Liver (tissue), 9 donors: ENCODE results near the gene HEBP2. TPM values are rescaled to one million over a fixed set of nuclear protein-coding genes. Genes with fewer than 3 reads are reported as not detected.

ENCODE experiments used
- DNase-seq: peaks from one replicate; pipeline ENCODE4 v3.0.0-alpha.2; 2017; ENCODE audit warnings: low spot score
- H3K27ac ChIP-seq, 2 donors: one replicate each; pipeline ENCODE4 v1.7.0; 2013; ENCODE audit warnings: inconsistent platforms in 2 of 2, low read length in 2 of 2, control low read depth in 1 of 2, low read depth in 1 of 2, mild to moderate bottlenecking in 1 of 2
- H3K27me3 ChIP-seq, 4 donors: one replicate each; pipeline versions ENCODE4 v1.6.1 to v1.7.0; 2013; ENCODE audit warnings: low read length in 3 of 4, inconsistent platforms in 1 of 4, mild to moderate bottlenecking in 1 of 4, moderate library complexity in 1 of 4; ENCODE audit not compliant: control insufficient read depth in 4 of 4, insufficient read depth in 4 of 4
- H3K36me3 ChIP-seq, 4 donors: one replicate each; pipeline versions ENCODE4 v1.6.1 to v1.7.0; 2013; ENCODE audit warnings: low read length in 3 of 4, mild to moderate bottlenecking in 3 of 4, low read depth in 1 of 4, moderate library complexity in 1 of 4; ENCODE audit not compliant: control insufficient read depth in 4 of 4, insufficient read depth in 3 of 4
- H3K4me1 ChIP-seq, 4 donors: one replicate each; pipeline versions ENCODE4 v1.6.1 to v1.7.0; 2013; ENCODE audit warnings: low read length in 3 of 4, mild to moderate bottlenecking in 3 of 4, moderate library complexity in 1 of 4; ENCODE audit not compliant: control insufficient read depth in 4 of 4, insufficient read depth in 4 of 4
- H3K4me3 ChIP-seq, 3 donors: one replicate each; pipeline versions ENCODE4 v1.6.1 to v1.7.0; 2013; ENCODE audit warnings: low read length in 3 of 3, control low read depth in 1 of 3, low read depth in 1 of 3, mild to moderate bottlenecking in 1 of 3
- H3K9ac ChIP-seq, 2 donors: one replicate each; pipeline ENCODE4 v1.7.0; 2013; ENCODE audit warnings: low read length in 2 of 2, mild to moderate bottlenecking in 2 of 2, moderate library complexity in 2 of 2, control low read depth in 1 of 2, low read depth in 1 of 2
- H3K9me3 ChIP-seq, 4 donors: one replicate each; pipeline versions ENCODE4 v1.6.1 to v1.7.0; 2013; ENCODE audit warnings: low read length in 3 of 4; ENCODE audit not compliant: control insufficient read depth in 4 of 4
- EGR1 ChIP-seq, 2 donors: IDR thresholded peaks; 2 replicates each; pipeline ENCODE4 v1.6.1; 2016 to 2018; ENCODE audit warnings: antibody characterized with exemption in 2 of 2, low read depth in 2 of 2
- FOXA1 ChIP-seq: IDR thresholded peaks from 2 replicates; pipeline ENCODE4 v1.6.1; 2016; ENCODE audit warnings: antibody characterized with exemption
- FOXA2 ChIP-seq: IDR thresholded peaks from 2 replicates; pipeline ENCODE4 v1.6.1; 2016; ENCODE audit warnings: antibody characterized with exemption
- GABPA ChIP-seq, 2 donors: IDR thresholded peaks in 1 of 2; conservative IDR thresholded peaks in 1 of 2; 2 replicates each; pipeline ENCODE4 v1.6.1; 2016; ENCODE audit warnings: antibody characterized with exemption in 2 of 2, mild to moderate bottlenecking in 1 of 2, moderate library complexity in 1 of 2
- HNF4A ChIP-seq, 2 donors: conservative IDR thresholded peaks; 2 replicates each; pipeline ENCODE4 v1.6.1; 2016; ENCODE audit warnings: antibody characterized with exemption in 2 of 2, mild to moderate bottlenecking in 2 of 2
- HNF4G ChIP-seq: IDR thresholded peaks from 2 replicates; pipeline ENCODE4 v1.6.1; 2016; ENCODE audit warnings: antibody characterized with exemption
- JUND ChIP-seq, 2 donors: IDR thresholded peaks; 2 replicates each; pipeline ENCODE4 v1.6.1; 2016; ENCODE audit warnings: antibody characterized with exemption in 2 of 2
- RAD21 ChIP-seq, 2 donors: IDR thresholded peaks; 2 replicates each; pipeline ENCODE4 v1.6.1; 2016; ENCODE audit warnings: antibody characterized with exemption in 2 of 2, mild to moderate bottlenecking in 2 of 2
- RXRA ChIP-seq, 2 donors: IDR thresholded peaks; 2 replicates each; pipeline ENCODE4 v1.6.1; 2017 to 2018; ENCODE audit warnings: antibody characterized with exemption in 2 of 2, mild to moderate bottlenecking in 1 of 2
- SP1 ChIP-seq: IDR thresholded peaks from 2 replicates; pipeline ENCODE4 v1.6.1; 2018; ENCODE audit warnings: antibody characterized with exemption, mild to moderate bottlenecking
- TAF1 ChIP-seq: conservative IDR thresholded peaks from 2 replicates; pipeline ENCODE4 v1.6.1; 2016; ENCODE audit warnings: antibody characterized with exemption, mild to moderate bottlenecking
- YY1 ChIP-seq: IDR thresholded peaks from 2 replicates; pipeline ENCODE4 v1.6.1; 2016; ENCODE audit warnings: antibody characterized with exemption, mild to moderate bottlenecking
- WGBS: extraction: QIAGEN DNeasy Blood & Tissue Kit; methylation state at CpG from one replicate; pipeline ENCODE4 v1.1.7; 2013; 5-methylcytosine and 5-hydroxymethylcytosine counted together
- polyA plus RNA-seq, 2 donors: library from polyadenylated mRNA; stranded (reverse) in 1 of 2; unstranded in 1 of 2; fragments of 200-250 nt in 1 of 2; fragments of >200 nt in 1 of 2; fragmentation: Nextera tagmentation in 1 of 2; extraction: Ambion mirVana in 1 of 2; gene quantifications; one replicate each; pipeline versions ENCODE4 v1.2.1 to v1.2.3, GENCODE V29; 2013 to 2015
- total RNA-seq, 2 donors: library from RNA; depleted of rRNA; stranded (reverse); fragments of >200 nt; gene quantifications; one replicate each; pipeline ENCODE4 v1.2.3, GENCODE V29; 2014
- TF ChIP-seq, protein P1 (sequence below): IDR thresholded peaks from 2 replicates; pipeline ENCODE4 v1.6.1; 2016; ENCODE audit warnings: antibody characterized with exemption
- TF ChIP-seq, protein P2 (sequence below): fragments of 150-350 bp; IDR thresholded peaks from 2 replicates; pipeline ENCODE4 v1.5.1; 2017; ENCODE audit warnings: improper control_type of control experiment, low read depth, low read length; ENCODE audit not compliant: missing input control
- TF ChIP-seq, protein P3 (sequence below): IDR thresholded peaks from 2 replicates; pipeline ENCODE4 v1.6.1; 2016; ENCODE audit warnings: antibody characterized with exemption, mild to moderate bottlenecking
- donor health status: healthy.
- donor health status: healthy.
- donor health status: healthy.
- donor health status: healthy.
- donor health status: healthy.

The HEBP2 gene
- total and polyA plus RNA-seq, 4 donors, result 5.6 to 58.0 (median 16.8) TPM

DNA sequence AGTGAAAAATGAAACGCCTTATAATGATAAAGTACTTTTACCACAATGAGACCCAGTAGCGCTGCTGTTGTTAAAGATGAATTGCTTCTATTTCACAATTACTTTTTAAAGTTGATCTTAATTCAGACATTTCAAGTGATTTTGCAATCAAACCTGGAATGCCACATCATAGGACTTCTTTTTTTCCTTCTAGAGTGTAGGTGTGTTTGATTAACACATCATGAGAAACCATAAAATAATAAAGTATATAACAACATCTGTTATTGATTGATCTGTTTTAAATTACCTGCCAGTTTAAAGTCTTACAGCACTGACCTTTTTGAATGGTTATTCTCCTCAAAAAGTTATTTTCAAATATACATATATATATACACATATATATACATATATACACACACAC lies 38.6 kb downstream of the HEBP2 start:
- WGBS, result 74% methylated on average over 2 of the region's 2 CpGs
- TF ChIP-seq EGR1 (IDR thresholded peaks at IDR 0.05; ENCODE audit: low read depth in 2 of 2) (no peak), FOXA1 (no peak), YY1 (no peak), RXRA (IDR thresholded peaks at IDR 0.05) (peak in 1 of 2 donors; percentile 10)
- Histone ChIP-seq H3K4me1 (peaks cover 4 to 31% (median 29%) of the 10 kb centered on the region in 4 donors), H3K4me3 (no peak overlapping the region), H3K9me3 (no peaks in the 10 kb centered on the region), H3K36me3 (peaks cover 0 to 29% (median 13%) of the 10 kb centered on the region in 4 donors), H3K27ac (no peak overlapping the region), H3K9ac (no peak overlapping the region), H3K27me3 (no peaks in the 10 kb centered on the region)
- no peak for DNase-seq

DNA sequence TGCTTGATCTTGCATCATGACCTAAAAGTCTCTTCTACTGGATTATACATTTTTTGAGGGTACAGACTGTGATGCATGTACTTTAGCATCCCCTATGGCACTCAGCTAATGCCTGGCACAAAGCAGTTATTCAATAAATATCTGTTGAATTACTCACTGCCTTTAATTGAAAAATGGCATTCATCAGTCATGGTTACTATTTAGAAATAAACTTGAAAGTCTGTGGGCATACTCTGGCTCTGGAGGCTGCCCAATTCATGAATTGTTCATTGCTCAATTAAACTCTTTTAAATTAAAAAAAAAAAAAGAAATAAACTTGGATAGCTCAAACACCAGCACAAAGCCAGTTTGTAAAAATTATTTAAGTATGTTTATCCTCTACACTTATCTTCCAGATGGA lies 40.0 kb downstream of the HEBP2 start:
- Histone ChIP-seq H3K9me3 (no peaks in the 10 kb centered on the region), H3K36me3 (peaks cover 0 to 33% (median 12%) of the 10 kb centered on the region in 4 donors), H3K27ac (no peak overlapping the region), H3K4me3 (no peak overlapping the region), H3K27me3 (no peaks in the 10 kb centered on the region), H3K4me1 (peaks cover 4 to 31% (median 29%) of the 10 kb centered on the region in 4 donors), H3K9ac (no peak overlapping the region)
- no peak for DNase-seq
- TF ChIP-seq RAD21 (IDR thresholded peaks at IDR 0.05) (no peak), SP1 (no peak), HNF4A (conservative IDR thresholded peaks at IDR 0.05) (no peak), FOXA2 (no peak), JUND (IDR thresholded peaks at IDR 0.05) (no peak), EGR1 (IDR thresholded peaks at IDR 0.05; ENCODE audit: low read depth in 2 of 2) (no peak), HNF4G (no peak), FOXA1 (no peak), GABPA (IDR thresholded peaks at IDR 0.05 in 1 of 2, conservative IDR thresholded peaks at IDR 0.05 in 1 of 2) (no peak), TAF1 (no peak), RXRA (IDR thresholded peaks at IDR 0.05) (no peak)
- TF ChIP-seq, protein P1, sequence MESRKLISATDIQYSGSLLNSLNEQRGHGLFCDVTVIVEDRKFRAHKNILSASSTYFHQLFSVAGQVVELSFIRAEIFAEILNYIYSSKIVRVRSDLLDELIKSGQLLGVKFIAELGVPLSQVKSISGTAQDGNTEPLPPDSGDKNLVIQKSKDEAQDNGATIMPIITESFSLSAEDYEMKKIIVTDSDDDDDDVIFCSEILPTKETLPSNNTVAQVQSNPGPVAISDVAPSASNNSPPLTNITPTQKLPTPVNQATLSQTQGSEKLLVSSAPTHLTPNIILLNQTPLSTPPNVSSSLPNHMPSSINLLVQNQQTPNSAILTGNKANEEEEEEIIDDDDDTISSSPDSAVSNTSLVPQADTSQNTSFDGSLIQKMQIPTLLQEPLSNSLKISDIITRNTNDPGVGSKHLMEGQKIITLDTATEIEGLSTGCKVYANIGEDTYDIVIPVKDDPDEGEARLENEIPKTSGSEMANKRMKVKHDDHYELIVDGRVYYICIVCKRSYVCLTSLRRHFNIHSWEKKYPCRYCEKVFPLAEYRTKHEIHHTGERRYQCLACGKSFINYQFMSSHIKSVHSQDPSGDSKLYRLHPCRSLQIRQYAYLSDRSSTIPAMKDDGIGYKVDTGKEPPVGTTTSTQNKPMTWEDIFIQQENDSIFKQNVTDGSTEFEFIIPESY, result no peak
- TF ChIP-seq, protein P2, sequence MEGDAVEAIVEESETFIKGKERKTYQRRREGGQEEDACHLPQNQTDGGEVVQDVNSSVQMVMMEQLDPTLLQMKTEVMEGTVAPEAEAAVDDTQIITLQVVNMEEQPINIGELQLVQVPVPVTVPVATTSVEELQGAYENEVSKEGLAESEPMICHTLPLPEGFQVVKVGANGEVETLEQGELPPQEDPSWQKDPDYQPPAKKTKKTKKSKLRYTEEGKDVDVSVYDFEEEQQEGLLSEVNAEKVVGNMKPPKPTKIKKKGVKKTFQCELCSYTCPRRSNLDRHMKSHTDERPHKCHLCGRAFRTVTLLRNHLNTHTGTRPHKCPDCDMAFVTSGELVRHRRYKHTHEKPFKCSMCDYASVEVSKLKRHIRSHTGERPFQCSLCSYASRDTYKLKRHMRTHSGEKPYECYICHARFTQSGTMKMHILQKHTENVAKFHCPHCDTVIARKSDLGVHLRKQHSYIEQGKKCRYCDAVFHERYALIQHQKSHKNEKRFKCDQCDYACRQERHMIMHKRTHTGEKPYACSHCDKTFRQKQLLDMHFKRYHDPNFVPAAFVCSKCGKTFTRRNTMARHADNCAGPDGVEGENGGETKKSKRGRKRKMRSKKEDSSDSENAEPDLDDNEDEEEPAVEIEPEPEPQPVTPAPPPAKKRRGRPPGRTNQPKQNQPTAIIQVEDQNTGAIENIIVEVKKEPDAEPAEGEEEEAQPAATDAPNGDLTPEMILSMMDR, result no peak
- TF ChIP-seq, protein P3, sequence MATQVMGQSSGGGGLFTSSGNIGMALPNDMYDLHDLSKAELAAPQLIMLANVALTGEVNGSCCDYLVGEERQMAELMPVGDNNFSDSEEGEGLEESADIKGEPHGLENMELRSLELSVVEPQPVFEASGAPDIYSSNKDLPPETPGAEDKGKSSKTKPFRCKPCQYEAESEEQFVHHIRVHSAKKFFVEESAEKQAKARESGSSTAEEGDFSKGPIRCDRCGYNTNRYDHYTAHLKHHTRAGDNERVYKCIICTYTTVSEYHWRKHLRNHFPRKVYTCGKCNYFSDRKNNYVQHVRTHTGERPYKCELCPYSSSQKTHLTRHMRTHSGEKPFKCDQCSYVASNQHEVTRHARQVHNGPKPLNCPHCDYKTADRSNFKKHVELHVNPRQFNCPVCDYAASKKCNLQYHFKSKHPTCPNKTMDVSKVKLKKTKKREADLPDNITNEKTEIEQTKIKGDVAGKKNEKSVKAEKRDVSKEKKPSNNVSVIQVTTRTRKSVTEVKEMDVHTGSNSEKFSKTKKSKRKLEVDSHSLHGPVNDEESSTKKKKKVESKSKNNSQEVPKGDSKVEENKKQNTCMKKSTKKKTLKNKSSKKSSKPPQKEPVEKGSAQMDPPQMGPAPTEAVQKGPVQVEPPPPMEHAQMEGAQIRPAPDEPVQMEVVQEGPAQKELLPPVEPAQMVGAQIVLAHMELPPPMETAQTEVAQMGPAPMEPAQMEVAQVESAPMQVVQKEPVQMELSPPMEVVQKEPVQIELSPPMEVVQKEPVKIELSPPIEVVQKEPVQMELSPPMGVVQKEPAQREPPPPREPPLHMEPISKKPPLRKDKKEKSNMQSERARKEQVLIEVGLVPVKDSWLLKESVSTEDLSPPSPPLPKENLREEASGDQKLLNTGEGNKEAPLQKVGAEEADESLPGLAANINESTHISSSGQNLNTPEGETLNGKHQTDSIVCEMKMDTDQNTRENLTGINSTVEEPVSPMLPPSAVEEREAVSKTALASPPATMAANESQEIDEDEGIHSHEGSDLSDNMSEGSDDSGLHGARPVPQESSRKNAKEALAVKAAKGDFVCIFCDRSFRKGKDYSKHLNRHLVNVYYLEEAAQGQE, result no peak
